Measurements from ENCODE around the gene SV2B.

GRCh38 chr15:91129436-91129835, 29.4 kb downstream of the SV2B start:
- TF ChIP-seq POLR2A (IDR thresholded peaks at IDR 0.05; ENCODE audit: low read depth, low read length) = no peak
- no peak for TF ChIP-seq POLR2AphosphoS5 (IDR thresholded peaks at IDR 0.05; ENCODE audit: low read depth, low read length)
- no peak for TF ChIP-seq POU2F2 (IDR thresholded peaks at IDR 0.05; ENCODE audit: low read depth, low read length)
- TF ChIP-seq SPI1 (IDR thresholded peaks at IDR 0.05; ENCODE audit: low read depth, low read length) = no peak
- no peak for TF ChIP-seq TAF1 (IDR thresholded peaks at IDR 0.05; ENCODE audit: low read depth, low read length)
- TF ChIP-seq PAX5 (IDR thresholded peaks at IDR 0.05; ENCODE audit: insufficient read depth, low read length, severe bottlenecking) = no peak
